IMR-90 (cell line): Measurements from ENCODE around the gene PRIMA1. TPM values are rescaled to one million over a fixed set of nuclear protein-coding genes. Genes with fewer than 3 reads are reported as not detected.

ENCODE experiments used
- ATAC-seq: fragments of 200-7000 bp; cut with Tn5 transposase; 2 replicates; pipeline ENCODE4 v1.9.1; 2020; ENCODE audit warnings: low read depth, mild to moderate bottlenecking, moderate library complexity
- BruUV-seq: library from RNA; stranded (reverse); fragments of 400-500 nt; replicated peaks from 2 replicates; lab custom pipeline; 2021; lab: Mats Ljungman, UMichigan
- CTCF ChIA-PET: fragments of 300-600 bp; formaldehyde crosslinking; extraction: SDS; loops from one replicate; lab custom pipeline; 2021; ENCODE audit warnings: antibody characterized with exemption; lab: Yijun Ruan, JAX
- POLR2A ChIA-PET: fragments of 300-600 bp; sonication (Branson Sonifier 250); formaldehyde crosslinking; loops from one replicate; lab custom pipeline; 2022; ENCODE audit warnings: antibody characterized with exemption; ENCODE audit not compliant: unreplicated experiment; lab: Charles Lee
- DNase-seq: peaks from one replicate; pipeline ENCODE4 v3.0.0; 2013
- H2AFZ ChIP-seq: replicated peaks from 2 replicates; pipeline ENCODE3; 2013; ENCODE audit warnings: low read length, mild to moderate bottlenecking; ENCODE audit not compliant: poor library complexity
- H2AK5ac ChIP-seq: 2 replicates; pipeline ENCODE4 v1.6.1; 2013; ENCODE audit warnings: low read depth, low read length, inconsistent platforms
- H2AK9ac ChIP-seq: replicated peaks from 2 replicates; pipeline ENCODE3; 2013; ENCODE audit warnings: mild to moderate bottlenecking, low read depth, low read length, moderate library complexity; ENCODE audit not compliant: poor library complexity
- H2BK120ac ChIP-seq: 2 replicates; pipeline ENCODE4 v1.6.1; 2013; ENCODE audit warnings: low read depth, low read length, inconsistent platforms
- H2BK15ac ChIP-seq: 3 replicates; pipeline ENCODE4 v1.6.1; 2013; ENCODE audit warnings: low read depth, low read length, inconsistent platforms
- H2BK20ac ChIP-seq: 2 replicates; pipeline ENCODE4 v1.6.1; 2013; ENCODE audit warnings: low read depth, mild to moderate bottlenecking, inconsistent platforms, low read length, moderate library complexity
- H2BK5ac ChIP-seq: 2 replicates; pipeline ENCODE4 v1.6.1; 2013; ENCODE audit warnings: mild to moderate bottlenecking, low read depth, low read length, inconsistent platforms; ENCODE audit not compliant: poor library complexity, severe bottlenecking
- H3K14ac ChIP-seq: replicated peaks from 2 replicates; pipeline ENCODE4 v1.6.1; 2013; ENCODE audit warnings: low read depth, low read length, inconsistent platforms
- H3K18ac ChIP-seq: 2 replicates; pipeline ENCODE4 v1.6.1; 2013; ENCODE audit warnings: low read depth, low read length, control low read depth
- H3K23ac ChIP-seq: 2 replicates; pipeline ENCODE4 v1.6.1; 2013; ENCODE audit warnings: low read depth, low read length, inconsistent platforms
- H3K27ac ChIP-seq: 2 replicates; pipeline ENCODE4 v1.5.1; 2013; ENCODE audit warnings: mild to moderate bottlenecking, control low read depth, low read length; ENCODE audit not compliant: insufficient read depth
- H3K27me3 ChIP-seq: 2 replicates; pipeline ENCODE4 v1.6.1; 2013; ENCODE audit warnings: low read length; ENCODE audit not compliant: control insufficient read depth, insufficient read depth
- H3K36me3 ChIP-seq: 2 replicates; pipeline ENCODE4 v1.6.1; 2013; ENCODE audit warnings: low read length, mixed read lengths; ENCODE audit not compliant: control insufficient read depth, insufficient read depth
- H3K4ac ChIP-seq: 2 replicates; pipeline ENCODE4 v1.6.1; 2013; ENCODE audit warnings: low read depth, low read length, inconsistent platforms
- H3K4me1 ChIP-seq: 2 replicates; pipeline ENCODE4 v1.6.1; 2013; ENCODE audit warnings: low read length, mixed read lengths; ENCODE audit not compliant: control insufficient read depth, insufficient read depth
- H3K4me2 ChIP-seq: 2 replicates; pipeline ENCODE4 v1.6.1; 2013; ENCODE audit warnings: low read depth, mild to moderate bottlenecking, control low read depth, low read length, moderate library complexity
- H3K4me3 ChIP-seq: 2 replicates; pipeline ENCODE4 v1.5.1; 2013; ENCODE audit warnings: low read depth, mild to moderate bottlenecking, control low read depth, low read length, moderate library complexity; ENCODE audit not compliant: insufficient read depth
- H3K56ac ChIP-seq: 2 replicates; pipeline ENCODE4 v1.6.1; 2013; ENCODE audit warnings: low read length, inconsistent platforms; ENCODE audit not compliant: insufficient read depth; ENCODE audit errors: extremely low read depth
- H3K79me1 ChIP-seq, 2 experiments: 2 replicates each; pipeline ENCODE4 v1.6.1; 2013; ENCODE audit warnings: low read length in 2 of 2, inconsistent platforms in 1 of 2, low read depth in 1 of 2
- H3K9ac ChIP-seq: 2 replicates; pipeline ENCODE4 v1.6.1; 2013; ENCODE audit warnings: low read depth, low read length, control low read depth
- H3K9me1 ChIP-seq: 2 replicates; pipeline ENCODE4 v1.6.1; 2013; ENCODE audit warnings: low read length, inconsistent platforms; ENCODE audit not compliant: insufficient read depth
- H3K9me3 ChIP-seq: 2 replicates; pipeline ENCODE4 v1.6.1; 2013; ENCODE audit warnings: low read length; ENCODE audit not compliant: control insufficient read depth, insufficient read depth
- H4K20me1 ChIP-seq: 2 replicates; pipeline ENCODE4 v1.6.1; 2013; ENCODE audit warnings: low read length, inconsistent platforms; ENCODE audit not compliant: insufficient read depth
- H4K5ac ChIP-seq: 2 replicates; pipeline ENCODE4 v1.6.1; 2013; ENCODE audit warnings: mild to moderate bottlenecking, low read depth, low read length, control low read depth
- H4K8ac ChIP-seq, 2 experiments: 2 replicates each; pipeline ENCODE4 v1.6.1; 2013; ENCODE audit warnings: low read depth in 2 of 2, low read length in 2 of 2, control low read depth in 1 of 2, inconsistent platforms in 1 of 2
- H4K91ac ChIP-seq: 2 replicates; pipeline ENCODE4 v1.6.1; 2013; ENCODE audit warnings: low read depth, low read length, inconsistent platforms; ENCODE audit not compliant: insufficient read depth
- BHLHE40 ChIP-seq: fragments of 150-350 bp; IDR thresholded peaks from 2 replicates; pipeline ENCODE4 v1.6.1; 2016; ENCODE audit warnings: mild to moderate bottlenecking, low read depth, low read length
- CEBPB ChIP-seq: IDR thresholded peaks from 2 replicates; pipeline ENCODE4 v1.6.1; 2012; ENCODE audit warnings: low read depth, low read length, improper control_type of control experiment
- CHD1 ChIP-seq: IDR thresholded peaks from 2 replicates; pipeline ENCODE4 v1.6.1; 2012; ENCODE audit warnings: low read depth, low read length, improper control_type of control experiment
- CTCF ChIP-seq: conservative IDR thresholded peaks from 2 replicates; pipeline ENCODE4 v1.5.1; 2012; ENCODE audit warnings: mild to moderate bottlenecking, low read depth, low read length, improper control_type of control experiment
- ELK1 ChIP-seq: fragments of 150-350 bp; IDR thresholded peaks from 2 replicates; pipeline ENCODE4 v1.6.1; 2016; ENCODE audit warnings: low read depth, mild to moderate bottlenecking, low read length, moderate library complexity, borderline replicate concordance
- MAFK ChIP-seq: IDR thresholded peaks from 2 replicates; pipeline ENCODE4 v1.6.1; 2012; ENCODE audit warnings: low read depth, low read length, improper control_type of control experiment
- MAZ ChIP-seq: IDR thresholded peaks from 2 replicates; pipeline ENCODE4 v1.6.1; 2012; ENCODE audit warnings: low read depth, mild to moderate bottlenecking, low read length, improper control_type of control experiment, moderate library complexity, borderline replicate concordance
- MXI1 ChIP-seq: IDR thresholded peaks from 2 replicates; pipeline ENCODE4 v1.6.1; 2012; ENCODE audit warnings: low read depth, mild to moderate bottlenecking, low read length, moderate library complexity, borderline replicate concordance
- NFE2L2 ChIP-seq: fragments of 150-350 bp; IDR thresholded peaks from 2 replicates; pipeline ENCODE4 v1.6.1; 2016; ENCODE audit warnings: low read depth, mild to moderate bottlenecking, low read length
- POLR2A ChIP-seq: IDR thresholded peaks from 2 replicates; pipeline ENCODE4 v1.6.1; 2012; ENCODE audit warnings: mild to moderate bottlenecking, low read depth, low read length
- RCOR1 ChIP-seq: IDR thresholded peaks from 2 replicates; pipeline ENCODE4 v1.6.1; 2012; ENCODE audit warnings: mild to moderate bottlenecking, low read length, improper control_type of control experiment; ENCODE audit not compliant: insufficient replicate concordance
- RFX5 ChIP-seq: IDR thresholded peaks from 2 replicates; pipeline ENCODE4 v1.8.0; 2012; ENCODE audit warnings: low read depth, mild to moderate bottlenecking, low read length, moderate library complexity
- SMC3 ChIP-seq: fragments of 150-350 bp; IDR thresholded peaks from 2 replicates; pipeline ENCODE4 v1.6.1; 2016; ENCODE audit warnings: low read depth, mild to moderate bottlenecking, antibody characterized with exemption, low read length, moderate library complexity
- USF2 ChIP-seq: fragments of 150-350 bp; IDR thresholded peaks from 2 replicates; pipeline ENCODE4 v1.6.1; 2017; ENCODE audit warnings: mild to moderate bottlenecking, antibody characterized with exemption, low read length, low read depth
- WGBS, 2 experiments: methylation state at CpG; one replicate each; pipeline versions ENCODE4 v1.1.5 to v1.1.7; 2013; ENCODE audit warnings: missing lambda C conversion rate in 2 of 2; ENCODE audit not compliant: insufficient read length in 1 of 2; ENCODE audit errors: extremely low coverage in 2 of 2; 5-methylcytosine and 5-hydroxymethylcytosine counted together
- dilution Hi-C: fragments of 300-500 bp; cut with HindIII; formaldehyde crosslinking; loops from one replicate; pipeline ENCODE4 v1.14.3; 2018; ENCODE audit warnings: low sequenced_read_pairs; ENCODE audit not compliant: unreplicated experiment
- in situ Hi-C: fragments of 300-500 bp; cut with MboI; formaldehyde crosslinking; loops from 3 replicates; pipeline ENCODE4 v1.14.3; 2019; ENCODE audit warnings: low sequenced_read_pairs, inconsistent platforms, mixed read lengths
- intact Hi-C: fragments of 100-400 bp; cut with micrococcal nuclease; formaldehyde crosslinking; loops from 2 replicates; pipeline ENCODE4 v1.10.0; 2022
- polyA plus RNA-seq, 3 experiments: library from polyadenylated mRNA; depleted of rRNA; stranded (reverse); fragments of >200 nt; gene quantifications; 2 replicates each; pipeline ENCODE4 v1.2.3, GENCODE V29; 2012; ENCODE audit warnings: low replicate concordance in 1 of 3
- total RNA-seq: library from RNA; depleted of rRNA; stranded (reverse); fragments of >200 nt; gene quantifications from 2 replicates; pipeline ENCODE4 v1.2.3, GENCODE V29; 2012

Gene PRIMA1
- total and polyA plus RNA-seq, 2 of the 4 experiments (the other 2 are of a cell fraction): not detected

GRCh38 chr14:93727917-93728650 is 60.2 kb downstream of the PRIMA1 start:
- H2BK15ac ChIP-seq: no peak overlapping the region
- no peaks in the 10 kb centered on the region for H3K79me1 ChIP-seq
- no peak overlapping the region for H4K5ac ChIP-seq
- DNase-seq: no peak
- ChIA-PET POLR2A (no interaction called here), CTCF (interaction anchor here (0.6 kb wide), 1 partner anchor 405 kb away, joined by 3 read pairs; no protein-coding TSS in a partner anchor)
- H3K4me1 ChIP-seq: no peaks in the 10 kb centered on the region
- H2BK120ac ChIP-seq: no peak overlapping the region
- H4K91ac ChIP-seq: no peak overlapping the region
- H3K27ac ChIP-seq: no peak overlapping the region
- H3K27me3 ChIP-seq: no peaks in the 10 kb centered on the region
- no peak overlapping the region for H3K9ac ChIP-seq
- TF ChIP-seq CHD1 (no peak), NFE2L2 (no peak), CEBPB (no peak), MAZ (no peak), RFX5 (no peak), BHLHE40 (no peak), CTCF (no peak), SMC3 (no peak), RCOR1 (no peak), ELK1 (no peak), POLR2A (no peak), MXI1 (no peak), USF2 (no peak), MAFK (no peak)
- no peak for ATAC-seq
- no peak overlapping the region for H2AK9ac ChIP-seq
- no peak overlapping the region for H3K14ac ChIP-seq
- WGBS, 2 experiments: 75% methylated on average over 8 of the region's 19 CpGs; no CpG with 5 or more reads in 1 of the 2 experiments
- dilution Hi-C loops: no loop called here
- H2BK20ac ChIP-seq: no peak overlapping the region
- H2BK5ac ChIP-seq: no peak overlapping the region
- H3K23ac ChIP-seq: no peak overlapping the region
- no peak overlapping the region for H3K56ac ChIP-seq
- H3K4me2 ChIP-seq: no peak overlapping the region
- H3K4ac ChIP-seq: no peak overlapping the region
- H2AFZ ChIP-seq: no peak overlapping the region
- no peaks in the 10 kb centered on the region for H4K20me1 ChIP-seq
- peaks cover 38% of the 10 kb centered on the region for H3K9me3 ChIP-seq
- H3K18ac ChIP-seq: no peak overlapping the region
- H3K9me1 ChIP-seq: no peaks in the 10 kb centered on the region
- in situ Hi-C loops: no loop called here
- H2AK5ac ChIP-seq: no peak overlapping the region
- H4K8ac ChIP-seq: no peak overlapping the region
- no TSS peak for BruUV-seq
- no peaks in the 10 kb centered on the region for H3K36me3 ChIP-seq
- intact Hi-C loops: no loop called here
- no peak overlapping the region for H3K4me3 ChIP-seq
